Measurements from ENCODE around the gene PPFIA1.
"Not testable (repeated sequence)": the region's sequence is repeated elsewhere in the genome, so short reads cannot be mapped to it uniquely, and the experiment has no call there.

PPFIA1 gene

GRCh38 chr11:70397336-70397982 is 127.0 kb downstream of the PPFIA1 start:
- DNase-seq (ENCODE audit: low spot score), result peak; percentile 70

GRCh38 chr11:70397983-70398833 is 127.7 kb downstream of the PPFIA1 start, which contains the start of gene CTTN:
Gene CTTN, plus strand, starts transcription at chr11:70398529. Its CDS starts 8,769 bp downstream, at chr11:70407298.
- DNase-seq (ENCODE audit: low spot score), result peak; percentile 99

GRCh38 chr11:70398834-70399680 is 128.6 kb downstream of the PPFIA1 start:
- DNase-seq (ENCODE audit: low spot score), result no peak

GRCh38 chr11:70399681-70400112 is 129.2 kb downstream of the PPFIA1 start:
- DNase-seq (ENCODE audit: low spot score), result no peak

GRCh38 chr11:70400643-70401042 is 130.2 kb downstream of the PPFIA1 start:
- peak; percentile 59 for DNase-seq (ENCODE audit: low spot score)

- DNase-seq (ENCODE audit: low spot score), result no peak
Observed at GRCh38 chr11:70402016-70402415, 131.5 kb downstream of the PPFIA1 start.

GRCh38 chr11:70402685-70403084 is 132.2 kb downstream of the PPFIA1 start:
- no peak for DNase-seq (ENCODE audit: low spot score)

GRCh38 chr11:70404244-70404643 is 133.8 kb downstream of the PPFIA1 start:
- no peak for DNase-seq (ENCODE audit: low spot score)

GRCh38 chr11:70405679-70406395 is 135.3 kb downstream of the PPFIA1 start:
- no peak for DNase-seq (ENCODE audit: low spot score)

GRCh38 chr11:70407121-70407520 is 136.6 kb downstream of the PPFIA1 start:
- no peak for DNase-seq (ENCODE audit: low spot score)

- DNase-seq (ENCODE audit: low spot score), result no peak
Observed at GRCh38 chr11:70407814-70408213, 137.3 kb downstream of the PPFIA1 start.

GRCh38 chr11:70408326-70408725 is 137.8 kb downstream of the PPFIA1 start:
- DNase-seq (ENCODE audit: low spot score), result not testable (repeated sequence)

GRCh38 chr11:70409437-70409836 is 138.9 kb downstream of the PPFIA1 start:
- no peak for DNase-seq (ENCODE audit: low spot score)

GRCh38 chr11:70409871-70410270 is 139.4 kb downstream of the PPFIA1 start:
- no peak for DNase-seq (ENCODE audit: low spot score)

GRCh38 chr11:70410276-70411205 is 140.1 kb downstream of the PPFIA1 start:
- DNase-seq (ENCODE audit: low spot score), result no peak

- no peak for DNase-seq (ENCODE audit: low spot score)
Observed at GRCh38 chr11:70411713-70412452, 141.4 kb downstream of the PPFIA1 start.

GRCh38 chr11:70413151-70413550 is 142.7 kb downstream of the PPFIA1 start:
- DNase-seq (ENCODE audit: low spot score), result no peak

GRCh38 chr11:70414341-70415100 is 144.0 kb downstream of the PPFIA1 start:
- no peak for DNase-seq (ENCODE audit: low spot score)

GRCh38 chr11:70415191-70415590 is 144.7 kb downstream of the PPFIA1 start:
- DNase-seq (ENCODE audit: low spot score), result no peak

Measured in HuH-7 (cell line).